Stimulated activated CD4-positive, alpha-beta T cell treated with anti-CD3 and anti-CD28 coated beads, TNF-alpha, amount 100 ng/mL, for 4 hours (primary cell): ENCODE data around the gene SIRPB1.
"Not testable (repeated sequence)": the region's sequence is repeated elsewhere in the genome, so short reads cannot be mapped to it uniquely, and the experiment has no call there.

Experiments
- DNase-seq, 3 experiments: peaks; one replicate each; pipeline ENCODE4 v3.0.0-alpha.2; 2020; ENCODE audit warnings: low read depth in 3 of 3

The SIRPB1 gene

GRCh38 chr20:1637226-1637625 is 17.4 kb upstream of the SIRPB1 start:
- DNase-seq: no peak

- DNase-seq: no peak
Observed at GRCh38 chr20:1636621-1637020, 16.8 kb upstream of the SIRPB1 start.

- no peak for DNase-seq
Observed at GRCh38 chr20:1635291-1635979, 15.6 kb upstream of the SIRPB1 start.

GRCh38 chr20:1633535-1633934 is 13.7 kb upstream of the SIRPB1 start:
- no peak for DNase-seq

- no peak for DNase-seq
Observed at GRCh38 chr20:1632178-1632577, 12.4 kb upstream of the SIRPB1 start.

- no peak for DNase-seq
Observed at GRCh38 chr20:1631309-1632151, 11.7 kb upstream of the SIRPB1 start.

GRCh38 chr20:1630186-1630585 is 10.4 kb upstream of the SIRPB1 start:
- DNase-seq: no peak

- no peak for DNase-seq
Observed at GRCh38 chr20:1629321-1629720, 9.5 kb upstream of the SIRPB1 start.

GRCh38 chr20:1628621-1629020 is 8.8 kb upstream of the SIRPB1 start:
- no peak for DNase-seq

GRCh38 chr20:1627200-1627550 is 7.4 kb upstream of the SIRPB1 start:
- no peak for DNase-seq

- DNase-seq: no peak
Observed at GRCh38 chr20:1626528-1627199, 6.9 kb upstream of the SIRPB1 start.

GRCh38 chr20:1625083-1625690 is 5.4 kb upstream of the SIRPB1 start:
- DNase-seq: no peak

- no peak for DNase-seq
Observed at GRCh38 chr20:1623501-1624205, 3.8 kb upstream of the SIRPB1 start.

- no peak for DNase-seq
Observed at GRCh38 chr20:1622450-1622849, 2.6 kb upstream of the SIRPB1 start.

GRCh38 chr20:1621316-1621715 is 1.5 kb upstream of the SIRPB1 start:
- no peak for DNase-seq

GRCh38 chr20:1618954-1619540 is 762 bp downstream of the SIRPB1 start:
- DNase-seq: no peak

GRCh38 chr20:1618479-1618878 is 1.3 kb downstream of the SIRPB1 start:
- DNase-seq: no peak

GRCh38 chr20:1616858-1617434 is 2.9 kb downstream of the SIRPB1 start:
- DNase-seq: no peak

- not testable (repeated sequence) for DNase-seq
Observed at GRCh38 chr20:1610404-1610803, 9.4 kb downstream of the SIRPB1 start.

GRCh38 chr20:1608678-1609347 is 11.0 kb downstream of the SIRPB1 start:
- DNase-seq: not testable (repeated sequence)
